Uterus (tissue), 2 donors: ENCODE measurements around the gene RALGPS1.

Source experiments
- POLR2A ChIP-seq, 2 donors: fragments of 450-650 bp; IDR thresholded peaks; one replicate each; pipeline ENCODE4 v1.6.1; 2016; ENCODE audit warnings: antibody characterized with exemption in 2 of 2, mild to moderate bottlenecking in 1 of 2, moderate library complexity in 1 of 2
- TF ChIP-seq, protein P1 (sequence below), 4 experiments: fragments of 200-600 bp in 2 of 4; fragments of 450-650 bp in 2 of 4; sonication (generic) in 2 of 4; IDR thresholded peaks; one replicate each; pipeline ENCODE4 v1.5.1; 2016 to 2019; ENCODE audit warnings: antibody characterized with exemption in 4 of 4, mild to moderate bottlenecking in 2 of 4, moderate library complexity in 1 of 4

DNA sequence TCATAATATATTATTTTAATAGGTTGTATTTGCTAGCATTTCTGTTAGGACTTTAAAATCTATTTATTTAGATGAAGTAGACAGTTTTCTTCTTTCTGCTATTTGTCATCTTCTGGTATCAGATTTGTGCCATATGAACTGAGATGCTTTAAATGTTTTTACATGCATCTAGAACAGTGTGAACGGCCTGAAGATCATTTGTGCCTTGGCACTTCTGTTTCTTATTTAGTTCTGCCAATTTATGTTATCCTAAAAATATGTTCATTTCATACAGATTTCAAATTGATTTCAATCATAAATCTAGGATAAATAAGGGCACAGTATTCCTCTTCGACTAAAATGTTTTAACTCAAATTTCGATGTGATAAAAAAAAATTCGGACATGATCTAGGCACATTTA, 38.1 kb upstream of the RALGPS1 start:
- TF ChIP-seq, protein P1, sequence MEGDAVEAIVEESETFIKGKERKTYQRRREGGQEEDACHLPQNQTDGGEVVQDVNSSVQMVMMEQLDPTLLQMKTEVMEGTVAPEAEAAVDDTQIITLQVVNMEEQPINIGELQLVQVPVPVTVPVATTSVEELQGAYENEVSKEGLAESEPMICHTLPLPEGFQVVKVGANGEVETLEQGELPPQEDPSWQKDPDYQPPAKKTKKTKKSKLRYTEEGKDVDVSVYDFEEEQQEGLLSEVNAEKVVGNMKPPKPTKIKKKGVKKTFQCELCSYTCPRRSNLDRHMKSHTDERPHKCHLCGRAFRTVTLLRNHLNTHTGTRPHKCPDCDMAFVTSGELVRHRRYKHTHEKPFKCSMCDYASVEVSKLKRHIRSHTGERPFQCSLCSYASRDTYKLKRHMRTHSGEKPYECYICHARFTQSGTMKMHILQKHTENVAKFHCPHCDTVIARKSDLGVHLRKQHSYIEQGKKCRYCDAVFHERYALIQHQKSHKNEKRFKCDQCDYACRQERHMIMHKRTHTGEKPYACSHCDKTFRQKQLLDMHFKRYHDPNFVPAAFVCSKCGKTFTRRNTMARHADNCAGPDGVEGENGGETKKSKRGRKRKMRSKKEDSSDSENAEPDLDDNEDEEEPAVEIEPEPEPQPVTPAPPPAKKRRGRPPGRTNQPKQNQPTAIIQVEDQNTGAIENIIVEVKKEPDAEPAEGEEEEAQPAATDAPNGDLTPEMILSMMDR (IDR thresholded peaks at IDR 0.05), result no peak
- no peak for TF ChIP-seq POLR2A (IDR thresholded peaks at IDR 0.05)
